GM21717 (cell line): Measurements from ENCODE around the gene NLRP6.

ENCODE experiments used
- ATAC-seq: cut with Tn5 transposase; IDR thresholded peaks from one replicate; pipeline ENCODE4 v1.9.1; 2021; ENCODE audit warnings: mild to moderate bottlenecking, moderate library complexity; ENCODE audit not compliant: unreplicated experiment

Gene NLRP6

GRCh38 chr11:255816-256215, 22.4 kb upstream of the NLRP6 start:
- ATAC-seq = no peak

GRCh38 chr11:256952-257737, 21.1 kb upstream of the NLRP6 start:
- no peak for ATAC-seq

GRCh38 chr11:257766-258493, 20.3 kb upstream of the NLRP6 start:
- ATAC-seq = no peak

GRCh38 chr11:259413-259812, 18.8 kb upstream of the NLRP6 start:
- no peak for ATAC-seq

GRCh38 chr11:261624-262023, 16.6 kb upstream of the NLRP6 start:
- no peak for ATAC-seq

GRCh38 chr11:266676-267439, 11.3 kb upstream of the NLRP6 start:
- ATAC-seq = no peak

- ATAC-seq = no peak
Measured at GRCh38 chr11:267491-267994, 10.7 kb upstream of the NLRP6 start.

- peak; percentile 40 for ATAC-seq
Measured at GRCh38 chr11:268716-269145, 9.5 kb upstream of the NLRP6 start.

GRCh38 chr11:269146-269890, 8.9 kb upstream of the NLRP6 start:
- ATAC-seq = peak; percentile 66

- no peak for ATAC-seq
Measured at GRCh38 chr11:270451-271318, 7.5 kb upstream of the NLRP6 start.

- no peak for ATAC-seq
Measured at GRCh38 chr11:271319-271715, 6.9 kb upstream of the NLRP6 start.

GRCh38 chr11:272195-272930, 5.8 kb upstream of the NLRP6 start:
- ATAC-seq = no peak

GRCh38 chr11:272931-273198, 5.3 kb upstream of the NLRP6 start:
- ATAC-seq = no peak

GRCh38 chr11:276219-276618, 2.0 kb upstream of the NLRP6 start:
- no peak for ATAC-seq

GRCh38 chr11:279040-279965, 1.1 kb downstream of the NLRP6 start:
- no peak for ATAC-seq

GRCh38 chr11:279966-280705, 1.9 kb downstream of the NLRP6 start:
- ATAC-seq = no peak

- ATAC-seq = no peak
Measured at GRCh38 chr11:280706-281485, 2.7 kb downstream of the NLRP6 start.
